GM19035 (cell line): Measurements from ENCODE around the gene PRAMEF10.
"Not testable (repeated sequence)": the region's sequence is repeated elsewhere in the genome, so short reads cannot be mapped to it uniquely, and the experiment has no call there.

Source experiments
- ATAC-seq: cut with Tn5 transposase; IDR thresholded peaks from one replicate; pipeline ENCODE4 v1.9.1; 2021; ENCODE audit not compliant: unreplicated experiment

PRAMEF10 gene, protein sequence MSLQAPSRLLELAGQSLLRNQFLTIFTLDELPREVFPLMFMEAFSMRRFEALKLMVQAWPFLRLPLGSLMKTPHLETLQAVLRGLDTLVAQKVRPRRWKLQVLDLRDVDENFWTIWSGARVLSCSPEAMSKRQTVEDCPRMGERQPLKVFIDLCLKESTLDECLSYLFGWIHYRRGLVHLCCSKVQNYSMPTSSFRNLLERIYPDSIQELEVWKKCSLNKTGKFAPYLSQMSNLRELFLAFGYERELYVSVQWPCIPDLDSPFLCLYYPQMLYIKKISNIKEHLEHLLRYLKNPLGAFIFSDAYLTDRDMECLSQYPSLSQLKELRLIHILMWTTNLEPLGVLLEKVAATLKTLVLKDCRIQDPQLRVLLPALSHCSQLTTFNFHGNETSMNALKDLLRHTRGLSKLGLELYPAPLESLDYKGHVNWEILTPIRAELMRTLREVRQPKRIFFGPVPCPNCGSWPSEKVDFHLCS

GRCh38 chr1:12898170-12898569 lies at the start of gene PRAMEF10:
PRAMEF10 (minus strand) TSS chr1:12898270; CDS start chr1:12895847, 2,423 bp downstream.
- not testable (repeated sequence) for ATAC-seq

DNA sequence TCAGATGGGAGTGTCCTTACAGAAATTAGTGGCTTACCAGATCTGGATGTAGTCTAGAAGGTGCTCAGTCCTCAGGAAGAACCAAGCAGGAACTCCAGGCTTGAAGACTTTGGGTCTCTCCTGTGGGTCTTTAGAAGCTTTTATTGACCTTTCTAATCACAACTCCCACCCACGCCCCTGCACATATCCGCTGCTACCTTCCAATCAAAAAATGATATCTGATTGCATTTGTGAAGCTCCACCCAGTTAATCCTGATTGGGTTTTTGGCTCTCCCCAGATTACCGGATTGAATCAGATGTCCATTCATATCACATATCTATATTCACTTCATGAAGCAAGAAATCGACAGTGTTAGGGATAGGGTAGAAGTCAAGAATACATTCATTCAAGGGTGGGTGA lies 49.4 kb upstream of the PRAMEF10 start, which contains the start of gene PRAMEF6:
PRAMEF6 (minus strand) TSS at position 101 of the 400 bp plus-strand sequence. CDS start 5,062 bp downstream, outside the sequence.
- not testable (repeated sequence) for ATAC-seq

GRCh38 chr1:12924368-12924767 lies 26.3 kb upstream of the PRAMEF10 start:
- not testable (repeated sequence) for ATAC-seq

- ATAC-seq: not testable (repeated sequence)
Measured at GRCh38 chr1:12921749-12922148, 23.7 kb upstream of the PRAMEF10 start.

- not testable (repeated sequence) for ATAC-seq
Measured at GRCh38 chr1:12916310-12916709, 18.2 kb upstream of the PRAMEF10 start, which contains the start of gene PRAMEF7. PRAMEF7 (plus strand) TSS chr1:12916610; CDS start chr1:12917693, 1,083 bp downstream.

GRCh38 chr1:12903793-12904572 lies 5.9 kb upstream of the PRAMEF10 start:
- not testable (repeated sequence) for ATAC-seq

DNA sequence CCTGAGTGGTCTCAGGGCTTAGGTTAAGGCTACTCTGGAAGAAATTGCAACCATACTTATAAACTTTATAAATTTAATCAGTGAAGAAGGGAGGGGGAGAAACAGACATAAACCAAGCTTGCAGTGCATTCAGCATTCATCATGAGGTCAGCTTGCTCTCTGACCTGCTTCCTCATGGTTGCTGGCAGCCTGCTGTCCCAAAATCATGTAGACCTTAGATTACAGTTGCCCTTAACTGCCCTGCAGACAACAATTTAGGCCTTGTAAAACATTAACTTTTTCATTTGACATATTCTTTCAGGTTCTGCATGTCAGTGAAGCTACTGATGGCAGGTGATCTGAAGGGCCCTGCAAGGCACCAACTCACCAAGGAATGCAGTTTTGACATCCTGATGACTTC lies 1.1 kb upstream of the PRAMEF10 start:
- ATAC-seq: not testable (repeated sequence)

GRCh38 chr1:12886101-12886500 lies 12.0 kb downstream of the PRAMEF10 start, which contains the start of gene PRAMEF4:
PRAMEF4 (minus strand) TSS chr1:12886201; CDS start chr1:12883394, 2,807 bp downstream.
- ATAC-seq: not testable (repeated sequence)

DNA sequence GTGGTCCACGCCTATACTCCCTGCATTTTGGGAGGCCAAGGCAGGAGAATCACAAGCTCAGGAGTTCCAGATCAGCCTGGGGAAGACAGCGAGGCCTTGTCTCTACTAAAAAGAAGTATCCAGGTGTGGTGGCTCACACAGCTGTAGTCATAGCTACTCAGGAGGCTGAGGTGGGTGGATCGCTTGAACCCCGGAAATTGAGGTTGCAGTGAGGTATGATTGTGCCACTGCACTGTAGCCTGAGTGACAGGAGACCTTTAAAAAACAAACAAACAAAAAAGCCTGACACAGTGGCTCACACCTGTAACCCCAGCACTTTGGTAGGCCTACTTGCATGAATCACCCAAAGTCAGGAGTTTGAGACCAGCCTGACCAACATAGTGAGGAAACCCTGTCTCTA lies 19.6 kb downstream of the PRAMEF10 start:
- not testable (repeated sequence) for ATAC-seq

- ATAC-seq: not testable (repeated sequence)
Measured at GRCh38 chr1:12863131-12863880, 34.8 kb downstream of the PRAMEF10 start.

DNA sequence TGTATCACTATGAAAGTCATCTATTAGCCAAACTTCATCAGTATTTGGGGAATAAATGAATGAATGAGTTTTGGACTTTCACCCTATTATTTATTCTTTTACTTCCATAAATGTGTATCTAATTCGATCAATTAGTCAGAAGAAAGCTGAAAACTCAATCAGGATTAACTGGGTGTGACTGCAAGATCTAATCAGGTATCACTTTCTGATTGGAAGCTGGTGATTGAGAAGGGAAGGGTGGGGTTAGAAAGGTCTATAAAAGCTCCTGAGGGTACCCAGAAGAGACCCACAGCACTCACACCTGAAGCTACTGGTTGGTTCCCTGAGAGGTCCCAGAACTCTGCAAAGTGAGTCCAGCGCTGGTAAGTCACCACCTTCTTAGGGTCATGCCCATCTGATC lies 41.3 kb downstream of the PRAMEF10 start, which contains the start of gene PRAMEF2:
PRAMEF2 (plus strand) TSS at position 301 of the 400 bp plus-strand sequence. CDS start 1,924 bp downstream, outside the sequence.
- ATAC-seq: not testable (repeated sequence)

- no peak for ATAC-seq
Measured at GRCh38 chr1:12851779-12852178, 46.3 kb downstream of the PRAMEF10 start.

- not testable (repeated sequence) for ATAC-seq
Measured at GRCh38 chr1:12848620-12849019, 49.5 kb downstream of the PRAMEF10 start, which contains the start of gene HNRNPCL1. HNRNPCL1 (minus strand) TSS chr1:12848720; CDS start chr1:12848289, 431 bp downstream.
